SK-N-SH (cell line): Measurements from ENCODE around the gene POU2F3. TPM values are rescaled to one million over a fixed set of nuclear protein-coding genes. Genes with fewer than 3 reads are reported as not detected.

ENCODE experiments used
- CTCF ChIA-PET: fragments of 300-600, 350-600 bp; formaldehyde crosslinking; extraction: SDS; loops from one replicate; lab custom pipeline; 2021; lab: Yijun Ruan, JAX
- POLR2A ChIA-PET: fragments of 350-600 bp; sonication (Branson Sonifier 250); formaldehyde crosslinking; extraction: SDS; loops from one replicate; lab custom pipeline; 2020; ENCODE audit warnings: antibody characterized with exemption, inconsistent platforms; lab: Yijun Ruan, JAX
- DNase-seq: peaks from one replicate; pipeline ENCODE4 v3.0.0; 2012
- H2AFZ ChIP-seq: fragments of 200-600 bp; sonication (generic); 2 replicates; pipeline ENCODE4 v1.8.1; 2016; ENCODE audit warnings: antibody characterized with exemption, mild to moderate bottlenecking, low read depth
- H3F3A ChIP-seq: fragments of 200-600 bp; sonication (generic); replicated peaks from 2 replicates; pipeline ENCODE3; 2016; ENCODE audit warnings: antibody characterized with exemption, mild to moderate bottlenecking; ENCODE audit not compliant: insufficient read depth
- H3K27ac ChIP-seq, 2 experiments: fragments of 200-500 bp in 1 of 2; fragments of 200-600 bp in 1 of 2; sonication (Bioruptor generic) in 1 of 2; sonication (generic), shearing (Covaris generic) in 1 of 2; 2 replicates each; pipeline versions ENCODE4 v1.5.1 to v1.6.1; 2014 to 2016; ENCODE audit warnings: low read depth in 2 of 2, inconsistent platforms in 1 of 2, low read length in 1 of 2, mild to moderate bottlenecking in 1 of 2, mixed read lengths in 1 of 2
- H3K27me3 ChIP-seq: fragments of 200-600 bp; sonication (generic), shearing (Covaris generic); 2 replicates; pipeline ENCODE4 v1.6.1; 2016; ENCODE audit warnings: mixed run types; ENCODE audit not compliant: insufficient read depth
- H3K36me3 ChIP-seq, 2 experiments: fragments of 200-500 bp in 1 of 2; fragments of 200-600 bp in 1 of 2; sonication (Bioruptor generic) in 1 of 2; sonication (generic) in 1 of 2; replicated peaks in 1 of 2; 2 replicates each; pipeline versions ENCODE3 to v1.5.1; 2014 to 2016; ENCODE audit warnings: low read length in 1 of 2, mild to moderate bottlenecking in 1 of 2; ENCODE audit not compliant: insufficient read depth in 2 of 2, control insufficient read depth in 1 of 2
- H3K4me1 ChIP-seq, 2 experiments: fragments of 200-500 bp in 1 of 2; fragments of 200-600 bp in 1 of 2; sonication (Bioruptor generic) in 1 of 2; sonication (generic), shearing (Covaris generic) in 1 of 2; 2 replicates each; pipeline versions ENCODE4 v1.5.1 to v1.6.1; 2014 to 2016; ENCODE audit warnings: low read depth in 1 of 2, low read length in 1 of 2, mixed run types in 1 of 2; ENCODE audit not compliant: insufficient read depth in 2 of 2, control insufficient read depth in 1 of 2
- H3K4me2 ChIP-seq: fragments of 200-600 bp; sonication (generic), shearing (Covaris generic); 2 replicates; pipeline ENCODE4 v1.6.1; 2017; ENCODE audit warnings: mixed run types
- H3K4me3 ChIP-seq, 2 experiments: fragments of 200-500 bp in 1 of 2; fragments of 200-600 bp in 1 of 2; sonication (Bioruptor generic) in 1 of 2; sonication (generic), shearing (Covaris generic) in 1 of 2; 2 replicates each; pipeline versions ENCODE4 v1.5.1 to v1.8.1; 2014 to 2016; ENCODE audit warnings: low read depth in 2 of 2, inconsistent platforms in 1 of 2, low read length in 1 of 2, mild to moderate bottlenecking in 1 of 2, mixed read lengths in 1 of 2, moderate library complexity in 1 of 2
- H3K79me2 ChIP-seq: fragments of 200-600 bp; sonication (generic); 2 replicates; pipeline ENCODE4 v1.8.1; 2017; ENCODE audit warnings: mild to moderate bottlenecking; ENCODE audit not compliant: insufficient read depth
- H3K9ac ChIP-seq: fragments of 200-600 bp; sonication (generic); 2 replicates; pipeline ENCODE4 v1.6.1; 2017; ENCODE audit warnings: mixed run types
- H3K9me2 ChIP-seq: fragments of 200-600 bp; sonication (generic); 2 replicates; pipeline ENCODE4 v1.6.1; 2017; ENCODE audit warnings: mixed run types
- H3K9me3 ChIP-seq: fragments of 200-600 bp; sonication (generic); 2 replicates; pipeline ENCODE4 v1.6.1; 2017; ENCODE audit warnings: mixed run types, mild to moderate bottlenecking, moderate library complexity
- H4K20me1 ChIP-seq: fragments of 200-600 bp; sonication (generic); 2 replicates; pipeline ENCODE4 v1.6.1; 2017; ENCODE audit warnings: mild to moderate bottlenecking, mixed run types; ENCODE audit not compliant: insufficient read depth
- ELF1 ChIP-seq: IDR thresholded peaks from 2 replicates; pipeline ENCODE4 v1.4.0; 2012
- FOSL2 ChIP-seq: IDR thresholded peaks from 2 replicates; pipeline ENCODE4 v1.4.0; 2012; ENCODE audit warnings: low read depth, mild to moderate bottlenecking, moderate library complexity, borderline replicate concordance
- FOXM1 ChIP-seq: IDR thresholded peaks from 2 replicates; pipeline ENCODE4 v1.4.0; 2012; ENCODE audit warnings: low read depth, mild to moderate bottlenecking
- GABPA ChIP-seq: IDR thresholded peaks from 2 replicates; pipeline ENCODE4 v1.4.0; 2012; ENCODE audit warnings: low read depth, mild to moderate bottlenecking
- MEF2A ChIP-seq: IDR thresholded peaks from 2 replicates; pipeline ENCODE4 v1.4.0; 2012; ENCODE audit warnings: low read depth, borderline replicate concordance
- NFIC ChIP-seq: IDR thresholded peaks from 2 replicates; pipeline ENCODE4 v1.4.0; 2012; ENCODE audit warnings: borderline replicate concordance
- POLR2AphosphoS5 ChIP-seq: IDR thresholded peaks from 2 replicates; pipeline ENCODE4 v1.6.1; 2012; ENCODE audit warnings: low read depth, low read length
- RCOR1 ChIP-seq: fragments of 150-350 bp; IDR thresholded peaks from 2 replicates; pipeline ENCODE4 v1.6.1; 2017; ENCODE audit warnings: antibody characterized with exemption, low read length
- SIN3A ChIP-seq: IDR thresholded peaks from 2 replicates; pipeline ENCODE4 v1.6.1; 2012; ENCODE audit warnings: low read depth, mild to moderate bottlenecking, low read length, moderate library complexity, borderline replicate concordance
- SMC3 ChIP-seq: IDR thresholded peaks from 2 replicates; pipeline ENCODE4 v1.6.1; 2012; ENCODE audit warnings: low read depth, low read length, improper control_type of control experiment
- TEAD4 ChIP-seq: IDR thresholded peaks from 2 replicates; pipeline ENCODE4 v1.4.0; 2012; ENCODE audit warnings: mild to moderate bottlenecking, borderline replicate concordance; ENCODE audit not compliant: insufficient read depth
- WGBS: methylation state at CpG from one replicate; pipeline ENCODE4 v1.1.6; 2017; ENCODE audit warnings: low lambda C conversion rate; 5-methylcytosine and 5-hydroxymethylcytosine counted together
- polyA plus RNA-seq, 3 experiments: library from polyadenylated mRNA; depleted of rRNA; stranded (reverse); fragments of >200 nt; gene quantifications; 2 replicates each; pipeline ENCODE4 v1.2.3, GENCODE V29; 2012
- TF ChIP-seq, protein P1 (sequence below): IDR thresholded peaks from 2 replicates; pipeline ENCODE4 v1.4.0; 2012; ENCODE audit warnings: low read depth, borderline replicate concordance
- TF ChIP-seq, protein P2 (sequence below): fragments of 200-600 bp; sonication (generic); IDR thresholded peaks from 2 replicates; pipeline ENCODE4 v1.6.1; 2017; ENCODE audit warnings: antibody characterized with exemption, mild to moderate bottlenecking, moderate library complexity
- TF ChIP-seq, protein P3 (sequence below): IDR thresholded peaks from 2 replicates; pipeline ENCODE4 v1.4.0; 2012; ENCODE audit warnings: low read depth
- TF ChIP-seq, protein P4 (sequence below): fragments of 150-350 bp; IDR thresholded peaks from 2 replicates; pipeline ENCODE4 v1.6.1; 2016; ENCODE audit warnings: mild to moderate bottlenecking, low read depth, low read length
- TF ChIP-seq, protein P5 (sequence below): IDR thresholded peaks from 2 replicates; pipeline ENCODE4; 2012

Gene POU2F3
- polyA plus RNA-seq, 1 of the 3 experiments (the other 2 are of a cell fraction) = 0.02 TPM

DNA sequence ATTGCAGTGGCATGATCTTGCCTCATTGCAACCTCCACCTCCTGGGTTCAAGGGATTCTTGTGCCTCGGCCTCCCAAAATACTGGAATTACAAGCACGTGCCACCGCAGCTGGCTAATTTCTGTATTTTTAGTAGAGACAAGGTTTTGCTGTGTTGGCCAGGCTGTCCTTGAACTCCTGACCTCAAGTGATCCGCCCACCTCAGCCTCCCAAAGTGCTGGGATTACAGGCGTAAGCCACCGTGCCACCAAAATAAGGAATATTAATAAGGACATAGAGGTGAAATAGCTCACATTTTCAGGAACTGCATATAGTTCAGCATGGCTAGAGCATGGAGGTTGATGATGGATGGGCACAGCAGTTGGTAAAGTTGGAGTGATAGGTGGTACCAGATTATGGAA is 117.7 kb downstream of the POU2F3 start:
- no peak overlapping the region for H3K4me3 ChIP-seq
- no peak overlapping the region for H3K9ac ChIP-seq
- DNase-seq = no peak
- no peak overlapping the region for H2AFZ ChIP-seq
- ChIA-PET POLR2A (no interaction called here), CTCF (interaction anchor here (1.6 kb wide), 1 partner anchor 15 kb away, joined by 3 read pairs; no protein-coding TSS in a partner anchor)
- H3K36me3 ChIP-seq = no peaks in the 10 kb centered on the region
- H3K27me3 ChIP-seq = no peaks in the 10 kb centered on the region
- H3K79me2 ChIP-seq = peaks cover 100% of the 10 kb centered on the region
- TF ChIP-seq, protein P1, sequence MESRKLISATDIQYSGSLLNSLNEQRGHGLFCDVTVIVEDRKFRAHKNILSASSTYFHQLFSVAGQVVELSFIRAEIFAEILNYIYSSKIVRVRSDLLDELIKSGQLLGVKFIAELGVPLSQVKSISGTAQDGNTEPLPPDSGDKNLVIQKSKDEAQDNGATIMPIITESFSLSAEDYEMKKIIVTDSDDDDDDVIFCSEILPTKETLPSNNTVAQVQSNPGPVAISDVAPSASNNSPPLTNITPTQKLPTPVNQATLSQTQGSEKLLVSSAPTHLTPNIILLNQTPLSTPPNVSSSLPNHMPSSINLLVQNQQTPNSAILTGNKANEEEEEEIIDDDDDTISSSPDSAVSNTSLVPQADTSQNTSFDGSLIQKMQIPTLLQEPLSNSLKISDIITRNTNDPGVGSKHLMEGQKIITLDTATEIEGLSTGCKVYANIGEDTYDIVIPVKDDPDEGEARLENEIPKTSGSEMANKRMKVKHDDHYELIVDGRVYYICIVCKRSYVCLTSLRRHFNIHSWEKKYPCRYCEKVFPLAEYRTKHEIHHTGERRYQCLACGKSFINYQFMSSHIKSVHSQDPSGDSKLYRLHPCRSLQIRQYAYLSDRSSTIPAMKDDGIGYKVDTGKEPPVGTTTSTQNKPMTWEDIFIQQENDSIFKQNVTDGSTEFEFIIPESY = no peak
- TF ChIP-seq SMC3 (no peak), NFIC (no peak), SIN3A (no peak), FOSL2 (no peak), TEAD4 (no peak), POLR2AphosphoS5 (no peak), MEF2A (no peak), RCOR1 (no peak), ELF1 (no peak), GABPA (no peak), FOXM1 (no peak)
- TF ChIP-seq, protein P2, sequence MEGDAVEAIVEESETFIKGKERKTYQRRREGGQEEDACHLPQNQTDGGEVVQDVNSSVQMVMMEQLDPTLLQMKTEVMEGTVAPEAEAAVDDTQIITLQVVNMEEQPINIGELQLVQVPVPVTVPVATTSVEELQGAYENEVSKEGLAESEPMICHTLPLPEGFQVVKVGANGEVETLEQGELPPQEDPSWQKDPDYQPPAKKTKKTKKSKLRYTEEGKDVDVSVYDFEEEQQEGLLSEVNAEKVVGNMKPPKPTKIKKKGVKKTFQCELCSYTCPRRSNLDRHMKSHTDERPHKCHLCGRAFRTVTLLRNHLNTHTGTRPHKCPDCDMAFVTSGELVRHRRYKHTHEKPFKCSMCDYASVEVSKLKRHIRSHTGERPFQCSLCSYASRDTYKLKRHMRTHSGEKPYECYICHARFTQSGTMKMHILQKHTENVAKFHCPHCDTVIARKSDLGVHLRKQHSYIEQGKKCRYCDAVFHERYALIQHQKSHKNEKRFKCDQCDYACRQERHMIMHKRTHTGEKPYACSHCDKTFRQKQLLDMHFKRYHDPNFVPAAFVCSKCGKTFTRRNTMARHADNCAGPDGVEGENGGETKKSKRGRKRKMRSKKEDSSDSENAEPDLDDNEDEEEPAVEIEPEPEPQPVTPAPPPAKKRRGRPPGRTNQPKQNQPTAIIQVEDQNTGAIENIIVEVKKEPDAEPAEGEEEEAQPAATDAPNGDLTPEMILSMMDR = no peak
- TF ChIP-seq, protein P3, sequence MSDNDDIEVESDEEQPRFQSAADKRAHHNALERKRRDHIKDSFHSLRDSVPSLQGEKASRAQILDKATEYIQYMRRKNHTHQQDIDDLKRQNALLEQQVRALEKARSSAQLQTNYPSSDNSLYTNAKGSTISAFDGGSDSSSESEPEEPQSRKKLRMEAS = no peak
- TF ChIP-seq, protein P4, sequence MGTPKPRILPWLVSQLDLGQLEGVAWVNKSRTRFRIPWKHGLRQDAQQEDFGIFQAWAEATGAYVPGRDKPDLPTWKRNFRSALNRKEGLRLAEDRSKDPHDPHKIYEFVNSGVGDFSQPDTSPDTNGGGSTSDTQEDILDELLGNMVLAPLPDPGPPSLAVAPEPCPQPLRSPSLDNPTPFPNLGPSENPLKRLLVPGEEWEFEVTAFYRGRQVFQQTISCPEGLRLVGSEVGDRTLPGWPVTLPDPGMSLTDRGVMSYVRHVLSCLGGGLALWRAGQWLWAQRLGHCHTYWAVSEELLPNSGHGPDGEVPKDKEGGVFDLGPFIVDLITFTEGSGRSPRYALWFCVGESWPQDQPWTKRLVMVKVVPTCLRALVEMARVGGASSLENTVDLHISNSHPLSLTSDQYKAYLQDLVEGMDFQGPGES = no peak
- TF ChIP-seq, protein P5, sequence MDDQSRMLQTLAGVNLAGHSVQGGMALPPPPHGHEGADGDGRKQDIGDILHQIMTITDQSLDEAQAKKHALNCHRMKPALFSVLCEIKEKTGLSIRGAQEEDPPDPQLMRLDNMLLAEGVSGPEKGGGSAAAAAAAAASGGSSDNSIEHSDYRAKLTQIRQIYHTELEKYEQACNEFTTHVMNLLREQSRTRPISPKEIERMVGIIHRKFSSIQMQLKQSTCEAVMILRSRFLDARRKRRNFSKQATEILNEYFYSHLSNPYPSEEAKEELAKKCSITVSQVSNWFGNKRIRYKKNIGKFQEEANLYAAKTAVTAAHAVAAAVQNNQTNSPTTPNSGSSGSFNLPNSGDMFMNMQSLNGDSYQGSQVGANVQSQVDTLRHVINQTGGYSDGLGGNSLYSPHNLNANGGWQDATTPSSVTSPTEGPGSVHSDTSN = no peak
- no peaks in the 10 kb centered on the region for H3K9me3 ChIP-seq
- H3K4me2 ChIP-seq = no peak overlapping the region
- H4K20me1 ChIP-seq = peaks cover 83% of the 10 kb centered on the region
- H3K4me1 ChIP-seq = peaks cover 1 to 16% of the 10 kb centered on the region in 2 experiments; a peak in 2 of 4 replicates
- WGBS = 90% methylated on average over 6 of the region's 6 CpGs
- no peak overlapping the region for H3K27ac ChIP-seq
- no peaks in the 10 kb centered on the region for H3F3A ChIP-seq
- H3K9me2 ChIP-seq = no peaks in the 10 kb centered on the region
